Breast epithelium (tissue), 3 donors: ENCODE data around the gene DMRTA2.

Experiments used
- POLR2A ChIP-seq: fragments of 450-650 bp; IDR thresholded peaks from one replicate; pipeline ENCODE4 v1.6.1; 2016; ENCODE audit warnings: antibody characterized with exemption, mild to moderate bottlenecking, moderate library complexity
- POLR2AphosphoS5 ChIP-seq, 3 donors: sonication (generic); formaldehyde crosslinking; IDR thresholded peaks; one replicate each; pipeline ENCODE4 v1.6.1; 2017; ENCODE audit warnings: antibody characterized with exemption in 3 of 3
- TF ChIP-seq, protein P1 (sequence below), 3 donors: fragments of 450-650 bp; IDR thresholded peaks; one replicate each; pipeline ENCODE4 v1.5.1; 2016 to 2017; ENCODE audit warnings: antibody characterized with exemption in 3 of 3, mild to moderate bottlenecking in 3 of 3, moderate library complexity in 3 of 3

GRCh38 chr1:50371749-50372148 is 51.5 kb downstream of the DMRTA2 start:
- TF ChIP-seq, protein P1, sequence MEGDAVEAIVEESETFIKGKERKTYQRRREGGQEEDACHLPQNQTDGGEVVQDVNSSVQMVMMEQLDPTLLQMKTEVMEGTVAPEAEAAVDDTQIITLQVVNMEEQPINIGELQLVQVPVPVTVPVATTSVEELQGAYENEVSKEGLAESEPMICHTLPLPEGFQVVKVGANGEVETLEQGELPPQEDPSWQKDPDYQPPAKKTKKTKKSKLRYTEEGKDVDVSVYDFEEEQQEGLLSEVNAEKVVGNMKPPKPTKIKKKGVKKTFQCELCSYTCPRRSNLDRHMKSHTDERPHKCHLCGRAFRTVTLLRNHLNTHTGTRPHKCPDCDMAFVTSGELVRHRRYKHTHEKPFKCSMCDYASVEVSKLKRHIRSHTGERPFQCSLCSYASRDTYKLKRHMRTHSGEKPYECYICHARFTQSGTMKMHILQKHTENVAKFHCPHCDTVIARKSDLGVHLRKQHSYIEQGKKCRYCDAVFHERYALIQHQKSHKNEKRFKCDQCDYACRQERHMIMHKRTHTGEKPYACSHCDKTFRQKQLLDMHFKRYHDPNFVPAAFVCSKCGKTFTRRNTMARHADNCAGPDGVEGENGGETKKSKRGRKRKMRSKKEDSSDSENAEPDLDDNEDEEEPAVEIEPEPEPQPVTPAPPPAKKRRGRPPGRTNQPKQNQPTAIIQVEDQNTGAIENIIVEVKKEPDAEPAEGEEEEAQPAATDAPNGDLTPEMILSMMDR (IDR thresholded peaks at IDR 0.05): no peak
- TF ChIP-seq POLR2A (no peak), POLR2AphosphoS5 (IDR thresholded peaks at IDR 0.05) (no peak)
